Measurements from ENCODE around the gene ADAM33. TPM values are rescaled to one million over a fixed set of nuclear protein-coding genes. Genes with fewer than 3 reads are reported as not detected.
A peak's percentile ranks its signal among the peaks of the same experiment; 100 is the strongest.

Gene ADAM33
- total RNA-seq, 1 experiment from 2014 or later: not detected

DNA sequence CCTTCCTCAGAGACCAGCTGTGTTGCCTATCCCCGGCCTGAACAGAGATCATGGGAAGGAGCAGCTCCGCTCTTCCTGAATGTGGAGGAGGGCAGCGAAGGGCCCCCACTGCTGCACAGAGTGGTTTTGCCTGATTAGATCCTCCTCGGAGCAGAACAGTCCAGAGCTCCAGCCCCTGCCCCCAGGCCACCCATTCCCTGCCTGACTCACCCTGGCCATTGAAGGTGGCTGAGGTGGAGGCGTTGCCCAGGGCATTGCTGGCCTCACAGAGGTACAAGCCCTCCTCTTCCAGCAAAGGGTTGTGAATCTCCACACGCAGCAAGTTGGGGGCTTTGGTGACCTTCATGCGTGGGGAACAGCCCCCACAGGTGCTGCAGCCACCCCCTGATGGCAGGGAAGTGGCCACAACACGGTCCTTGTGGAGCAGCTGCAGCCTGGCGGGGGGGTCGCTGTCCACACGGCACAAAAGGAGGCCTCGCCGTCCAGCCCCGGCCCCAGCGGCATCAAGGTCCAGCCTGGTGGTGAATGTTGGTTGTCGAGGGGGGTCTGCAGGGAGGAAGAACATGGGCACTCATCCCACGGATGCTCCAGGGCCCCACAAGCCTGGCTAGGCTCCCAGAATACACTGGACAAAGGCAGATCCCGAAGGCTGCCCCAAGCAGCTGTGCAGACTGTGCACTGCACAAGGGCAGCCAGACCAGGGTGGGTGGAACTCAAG lies 15.9 kb upstream of the ADAM33 start:
- no peaks in the 10 kb centered on the region for H3K4me1 ChIP-seq (ENCODE audit: insufficient read depth, low read length, poor library complexity, severe bottlenecking)
- no peaks in the 10 kb centered on the region for H3K27me3 ChIP-seq (replicated peaks; ENCODE audit: insufficient read depth, low read depth, low read length, poor library complexity)
- H3K9me3 ChIP-seq (ENCODE audit: low read depth, low read length, poor library complexity, severe bottlenecking): no peaks in the 10 kb centered on the region
- POLR2A ChIA-PET (ENCODE audit: low non-redundant PET): no interaction called here
- CTCF ChIA-PET: interaction anchor here (1.2 kb wide), 1 partner anchor 13 kb away, joined by 6 read pairs; no protein-coding TSS in a partner anchor
- H3K27ac ChIP-seq (ENCODE audit: low read depth, low read length, poor library complexity, severe bottlenecking): no peak overlapping the region
- intact Hi-C loops (cut with micrococcal nuclease; ENCODE audit: unreplicated experiment): no loop called here
- no TSS peak for BruUV-seq (replicated peaks)
- no peak overlapping the region for H3K4me3 ChIP-seq (ENCODE audit: low read depth, low read length, poor library complexity, severe bottlenecking)
- DNase-seq (ENCODE audit: low spot score): no peak
- no peaks in the 10 kb centered on the region for H3K36me3 ChIP-seq (ENCODE audit: insufficient read depth, low read length, poor library complexity, severe bottlenecking)
- no peak for TF ChIP-seq EZH2 (IDR thresholded peaks at IDR 0.05; ENCODE audit: borderline replicate concordance, low read depth, low read length, poor library complexity, severe bottlenecking)
- TF ChIP-seq, protein P1, sequence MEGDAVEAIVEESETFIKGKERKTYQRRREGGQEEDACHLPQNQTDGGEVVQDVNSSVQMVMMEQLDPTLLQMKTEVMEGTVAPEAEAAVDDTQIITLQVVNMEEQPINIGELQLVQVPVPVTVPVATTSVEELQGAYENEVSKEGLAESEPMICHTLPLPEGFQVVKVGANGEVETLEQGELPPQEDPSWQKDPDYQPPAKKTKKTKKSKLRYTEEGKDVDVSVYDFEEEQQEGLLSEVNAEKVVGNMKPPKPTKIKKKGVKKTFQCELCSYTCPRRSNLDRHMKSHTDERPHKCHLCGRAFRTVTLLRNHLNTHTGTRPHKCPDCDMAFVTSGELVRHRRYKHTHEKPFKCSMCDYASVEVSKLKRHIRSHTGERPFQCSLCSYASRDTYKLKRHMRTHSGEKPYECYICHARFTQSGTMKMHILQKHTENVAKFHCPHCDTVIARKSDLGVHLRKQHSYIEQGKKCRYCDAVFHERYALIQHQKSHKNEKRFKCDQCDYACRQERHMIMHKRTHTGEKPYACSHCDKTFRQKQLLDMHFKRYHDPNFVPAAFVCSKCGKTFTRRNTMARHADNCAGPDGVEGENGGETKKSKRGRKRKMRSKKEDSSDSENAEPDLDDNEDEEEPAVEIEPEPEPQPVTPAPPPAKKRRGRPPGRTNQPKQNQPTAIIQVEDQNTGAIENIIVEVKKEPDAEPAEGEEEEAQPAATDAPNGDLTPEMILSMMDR (conservative IDR thresholded peaks at IDR 0.05; ENCODE audit: low read depth, low read length): no peak

GRCh38 chr20:3696745-3697587 lies 15.2 kb upstream of the ADAM33 start:
- ChIA-PET CTCF (interaction anchor here (0.5 to 1.0 kb wide), 2 partner anchors 44 to 48 kb away, joined by 6 to 10 read pairs; no protein-coding TSS in a partner anchor), POLR2A (ENCODE audit: low non-redundant PET) (no interaction called here)
- no peak for DNase-seq (ENCODE audit: low spot score)
- no peak for TF ChIP-seq EZH2 (IDR thresholded peaks at IDR 0.05; ENCODE audit: borderline replicate concordance, low read depth, low read length, poor library complexity, severe bottlenecking)
- TF ChIP-seq, protein P1 (conservative IDR thresholded peaks at IDR 0.05; ENCODE audit: low read depth, low read length): no peak
- Histone ChIP-seq H3K9me3 (ENCODE audit: low read depth, low read length, poor library complexity, severe bottlenecking) (no peaks in the 10 kb centered on the region), H3K27ac (ENCODE audit: low read depth, low read length, poor library complexity, severe bottlenecking) (no peak overlapping the region), H3K27me3 (replicated peaks; ENCODE audit: insufficient read depth, low read depth, low read length, poor library complexity) (no peaks in the 10 kb centered on the region), H3K4me3 (ENCODE audit: low read depth, low read length, poor library complexity, severe bottlenecking) (no peak overlapping the region), H3K4me1 (ENCODE audit: insufficient read depth, low read length, poor library complexity, severe bottlenecking) (no peaks in the 10 kb centered on the region), H3K36me3 (ENCODE audit: insufficient read depth, low read length, poor library complexity, severe bottlenecking) (no peaks in the 10 kb centered on the region)
- BruUV-seq (replicated peaks): no TSS peak
- intact Hi-C loops (cut with micrococcal nuclease; ENCODE audit: unreplicated experiment): no loop called here

DNA sequence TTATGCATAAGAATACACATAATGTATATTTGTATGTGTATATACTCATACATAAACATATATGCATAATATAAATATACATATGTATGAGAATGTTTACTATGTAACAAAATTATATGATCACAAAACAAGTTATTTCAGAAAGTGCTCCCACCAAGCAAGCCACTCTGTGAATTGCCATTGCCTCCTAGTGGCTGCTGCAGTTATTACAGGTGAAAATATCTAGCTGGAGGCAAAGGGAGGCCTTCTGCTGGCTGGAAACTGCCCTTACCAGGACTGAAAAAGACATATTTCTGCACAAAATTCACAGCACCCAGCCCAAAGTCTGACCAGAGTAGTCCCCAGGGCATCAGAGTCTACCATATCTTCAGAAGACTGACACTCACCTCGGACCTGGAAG lies 14.4 kb upstream of the ADAM33 start:
- ChIA-PET CTCF (interaction anchor here (0.5 to 1.0 kb wide), 2 partner anchors 45 to 48 kb away, joined by 6 to 10 read pairs; no protein-coding TSS in a partner anchor), POLR2A (ENCODE audit: low non-redundant PET) (no interaction called here)
- BruUV-seq (replicated peaks): no TSS peak
- Histone ChIP-seq H3K36me3 (ENCODE audit: insufficient read depth, low read length, poor library complexity, severe bottlenecking) (no peaks in the 10 kb centered on the region), H3K4me3 (ENCODE audit: low read depth, low read length, poor library complexity, severe bottlenecking) (no peak overlapping the region), H3K27me3 (replicated peaks; ENCODE audit: insufficient read depth, low read depth, low read length, poor library complexity) (no peaks in the 10 kb centered on the region), H3K9me3 (ENCODE audit: low read depth, low read length, poor library complexity, severe bottlenecking) (no peaks in the 10 kb centered on the region), H3K27ac (ENCODE audit: low read depth, low read length, poor library complexity, severe bottlenecking) (no peak overlapping the region), H3K4me1 (ENCODE audit: insufficient read depth, low read length, poor library complexity, severe bottlenecking) (no peaks in the 10 kb centered on the region)
- no peak for DNase-seq (ENCODE audit: low spot score)
- no peak for TF ChIP-seq EZH2 (IDR thresholded peaks at IDR 0.05; ENCODE audit: borderline replicate concordance, low read depth, low read length, poor library complexity, severe bottlenecking)
- TF ChIP-seq, protein P1 (conservative IDR thresholded peaks at IDR 0.05; ENCODE audit: low read depth, low read length): peak; percentile 59
- intact Hi-C loops (cut with micrococcal nuclease; ENCODE audit: unreplicated experiment): no loop called here

Measured in A673 (cell line).